Neutrophil (primary cell): ENCODE results near the gene MGAT1.
A peak's percentile ranks its signal among the peaks of the same experiment; 100 is the strongest.

Source experiments
- H3K27ac ChIP-seq: fragments of 200-600 bp; sonication (generic); 2 replicates; pipeline ENCODE4 v1.5.1; 2016; ENCODE audit warnings: mild to moderate bottlenecking, moderate library complexity
- H3K27me3 ChIP-seq: fragments of 200-600 bp; sonication (generic); 2 replicates; pipeline ENCODE4 v1.6.0; 2016; ENCODE audit warnings: mild to moderate bottlenecking
- H3K36me3 ChIP-seq: fragments of 200-600 bp; sonication (generic); 2 replicates; pipeline ENCODE4 v1.5.1; 2017
- H3K4me1 ChIP-seq, 2 experiments: fragments of 200-600 bp in 1 of 2; sonication (generic) in 1 of 2; 1 replicate in 1 of 2; 2 replicates in 1 of 2; pipeline versions ENCODE4 v1.5.1 to v1.6.1; 2013 to 2016; ENCODE audit warnings: low read depth in 1 of 2, low read length in 1 of 2, mild to moderate bottlenecking in 1 of 2, moderate library complexity in 1 of 2; ENCODE audit not compliant: control insufficient read depth in 1 of 2, insufficient read depth in 1 of 2
- H3K4me3 ChIP-seq, 2 experiments: fragments of 200-600 bp in 1 of 2; sonication (generic) in 1 of 2; 1 replicate in 1 of 2; 2 replicates in 1 of 2; pipeline ENCODE4 v1.5.1; 2013 to 2016; ENCODE audit warnings: low read depth in 1 of 2, low read length in 1 of 2, mild to moderate bottlenecking in 1 of 2, moderate library complexity in 1 of 2
- H3K9me3 ChIP-seq: fragments of 200-600 bp; sonication (generic); 2 replicates; pipeline ENCODE4 v1.5.1; 2016
- CTCF ChIP-seq: fragments of 200-600 bp; sonication (generic); IDR thresholded peaks from 2 replicates; pipeline ENCODE4 v1.5.1; 2016; ENCODE audit warnings: antibody characterized with exemption

MGAT1 gene

GRCh38 chr5:180813420-180813819, 10.8 kb upstream of the MGAT1 start:
- Histone ChIP-seq H3K9me3 (no peaks in the 10 kb centered on the region), H3K4me1 (peaks cover 30 to 39% of the 10 kb centered on the region in 2 experiments), H3K27me3 (peaks cover 26% of the 10 kb centered on the region), H3K36me3 (no peaks in the 10 kb centered on the region), H3K4me3 (no peak overlapping the region), H3K27ac (no peak overlapping the region)
- no peak for TF ChIP-seq CTCF

- Histone ChIP-seq H3K27ac (peak overlapping the region; percentile 99), H3K36me3 (no peaks in the 10 kb centered on the region), H3K9me3 (no peaks in the 10 kb centered on the region), H3K4me3 (peak overlapping the region; percentile 82 to 93), H3K27me3 (peaks cover 9% of the 10 kb centered on the region), H3K4me1 (peaks cover 48 to 57% of the 10 kb centered on the region in 2 experiments)
- no peak for TF ChIP-seq CTCF
Measured at GRCh38 chr5:180811623-180812124, 9.1 kb upstream of the MGAT1 start.

- Histone ChIP-seq H3K27ac (peak overlapping the region; percentile 99), H3K27me3 (peaks cover 3% of the 10 kb centered on the region), H3K4me3 (peak overlapping the region; percentile 82 to 93), H3K36me3 (no peaks in the 10 kb centered on the region), H3K4me1 (peaks cover 54 to 62% of the 10 kb centered on the region in 2 experiments), H3K9me3 (no peaks in the 10 kb centered on the region)
- no peak for TF ChIP-seq CTCF
Measured at GRCh38 chr5:180810959-180811622, 8.5 kb upstream of the MGAT1 start.

- peak; percentile 22 for TF ChIP-seq CTCF
- no peaks in the 10 kb centered on the region for H3K9me3 ChIP-seq
- no peaks in the 10 kb centered on the region for H3K36me3 ChIP-seq
- H3K27ac ChIP-seq = peak overlapping the region; percentile 99
- H3K4me3 ChIP-seq = peak overlapping the region; percentile 82 to 93
- no peaks in the 10 kb centered on the region for H3K27me3 ChIP-seq
- H3K4me1 ChIP-seq = peaks cover 60 to 69% of the 10 kb centered on the region in 2 experiments
Measured at GRCh38 chr5:180810210-180810958, 7.8 kb upstream of the MGAT1 start.

- Histone ChIP-seq H3K36me3 (no peaks in the 10 kb centered on the region), H3K9me3 (no peaks in the 10 kb centered on the region), H3K27ac (peak overlapping the region; percentile 99), H3K4me1 (peaks cover 62 to 71% of the 10 kb centered on the region in 2 experiments), H3K4me3 (peak overlapping the region; percentile 82 to 93), H3K27me3 (no peaks in the 10 kb centered on the region)
- TF ChIP-seq CTCF = no peak
Measured at GRCh38 chr5:180809403-180810209, 7.0 kb upstream of the MGAT1 start.
